Stimulated activated CD8-positive, alpha-beta memory T cell treated with anti-CD3 and anti-CD28 coated beads, Interleukin-4, amount 100 ng/mL, for 4 hours (primary cell): Measurements from ENCODE around the gene HOXA9.

ENCODE experiments used
- DNase-seq, 2 donors: peaks; one replicate each; pipeline ENCODE4 v3.0.0-alpha.2; 2020; ENCODE audit warnings: low read depth in 2 of 2, low spot score in 1 of 2

The HOXA9 gene

DNA sequence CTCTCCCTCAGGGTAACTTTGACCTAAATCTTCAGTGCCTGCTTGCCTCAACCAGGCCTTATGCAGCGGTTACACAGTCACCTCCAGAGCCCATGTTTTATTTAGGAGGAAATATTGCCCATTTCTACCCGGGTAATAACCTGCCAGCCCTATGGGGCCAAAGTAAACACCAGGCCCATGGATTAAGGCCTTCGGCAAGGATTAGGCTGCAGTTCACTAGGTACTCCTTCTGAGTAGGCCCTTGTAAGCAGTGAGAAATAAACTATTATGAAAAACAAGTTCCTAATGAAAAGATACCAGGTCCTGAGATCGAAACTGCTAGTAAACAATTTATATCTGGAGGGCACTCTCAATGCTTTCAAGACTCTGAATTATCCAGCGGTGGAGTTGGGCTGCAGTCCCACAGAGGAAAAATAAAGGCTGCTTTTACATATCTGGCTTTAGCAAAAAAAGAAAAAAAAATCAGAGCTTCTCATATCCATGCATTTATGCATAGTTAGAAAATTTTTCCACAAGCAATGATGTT lies 12.5 kb upstream of the HOXA9 start:
- no peak for DNase-seq

DNA sequence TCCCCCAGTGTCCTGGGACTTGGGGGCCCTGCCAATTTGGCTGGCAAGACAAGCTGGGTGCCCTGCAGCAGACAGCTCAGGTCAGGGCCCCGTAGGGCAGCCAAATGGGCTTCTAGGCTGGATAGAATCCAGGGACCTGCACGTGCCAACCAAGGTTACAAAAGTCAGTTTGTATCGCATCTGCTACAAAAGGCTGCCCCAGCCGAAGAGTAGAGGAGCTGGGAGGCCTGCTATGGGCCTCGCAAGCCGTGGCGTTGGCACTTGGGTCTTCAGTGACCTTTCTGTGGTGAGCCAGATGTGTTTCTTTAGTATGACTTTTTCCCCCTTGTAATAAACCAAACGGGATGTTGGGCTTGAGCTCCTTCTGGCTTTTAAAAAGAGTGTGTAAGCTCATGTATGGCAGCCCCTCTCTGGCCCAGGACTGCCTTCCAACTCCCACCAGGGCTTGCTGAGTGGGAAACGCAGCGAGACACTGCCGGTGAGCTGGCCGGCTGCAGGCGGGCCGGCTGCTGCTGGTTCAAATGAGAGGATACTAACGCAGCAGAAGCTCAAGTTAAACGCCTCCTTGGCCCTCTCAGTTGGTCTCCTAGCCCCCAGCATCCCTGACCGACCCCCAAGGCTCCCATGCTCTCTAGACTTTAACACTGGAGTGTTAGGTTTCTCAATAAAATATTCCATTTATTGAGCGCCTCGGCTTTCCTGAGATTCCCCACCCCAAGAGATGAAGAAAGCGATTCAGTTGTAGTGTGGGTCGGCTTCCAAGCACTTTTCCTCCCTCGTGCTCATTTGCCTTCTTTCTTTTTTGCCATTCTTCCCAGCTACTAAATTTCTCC lies 11.8 kb upstream of the HOXA9 start:
- no peak for DNase-seq

DNA sequence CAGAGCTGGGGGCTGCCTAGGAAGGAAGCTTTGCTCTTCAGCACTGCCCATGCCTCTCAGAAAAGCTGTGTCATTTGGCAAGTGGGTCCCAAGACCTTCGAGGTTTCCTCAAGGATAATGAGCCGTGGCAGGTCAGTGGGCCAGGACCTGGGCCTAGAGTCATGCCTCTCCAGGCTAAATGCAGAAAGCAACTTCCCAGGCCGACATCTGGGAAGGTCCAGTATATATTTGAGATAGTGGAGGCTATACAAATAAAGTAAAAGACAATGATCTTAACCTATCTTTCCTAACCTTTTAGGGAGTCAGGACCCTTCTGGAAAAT lies 11.1 kb upstream of the HOXA9 start:
- no peak for DNase-seq

DNA sequence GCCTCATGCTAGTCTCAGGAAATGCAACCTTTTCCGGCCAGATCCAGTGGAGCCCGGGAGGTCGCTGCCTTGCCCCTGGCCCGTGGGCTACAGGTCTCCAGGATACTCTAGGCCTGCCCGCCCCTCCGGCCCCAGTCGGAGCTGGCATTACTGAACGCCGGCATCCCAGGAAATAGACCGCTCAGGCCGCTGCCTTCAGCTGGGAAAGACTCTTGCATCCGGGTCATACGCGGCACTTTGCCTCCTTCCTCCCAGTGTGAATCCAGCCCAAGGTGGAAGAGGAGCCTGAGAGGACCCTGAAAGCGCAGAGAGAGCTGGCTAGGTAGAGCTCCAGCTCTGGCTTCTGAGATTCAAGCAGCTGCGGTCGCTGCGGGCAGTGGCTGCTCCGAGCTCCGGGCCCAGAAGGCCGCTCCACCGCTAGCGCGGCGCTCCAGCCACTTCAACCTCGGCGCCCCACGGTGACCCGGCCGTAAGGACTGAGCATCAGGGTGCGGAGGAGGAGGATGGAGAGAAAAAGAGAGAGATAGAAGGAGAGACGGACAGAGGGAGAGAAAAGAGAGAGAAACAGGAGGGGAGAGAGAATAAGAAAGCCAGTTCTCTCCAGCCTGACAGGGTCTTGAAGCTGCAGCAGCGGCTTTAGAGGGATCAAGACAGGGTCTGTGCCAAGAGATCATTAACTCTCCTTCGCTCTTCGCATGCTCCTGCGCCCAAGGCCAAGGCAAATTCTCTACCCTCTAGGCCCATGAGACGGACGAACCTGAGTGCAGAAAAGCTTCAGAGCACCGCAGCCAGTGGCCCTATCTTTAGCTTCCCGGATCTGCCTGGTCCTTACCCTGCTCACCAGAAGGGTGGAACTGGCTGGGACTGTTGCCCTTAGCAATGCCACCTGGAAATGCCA lies 10.5 kb upstream of the HOXA9 start:
- DNase-seq, result no peak

DNA sequence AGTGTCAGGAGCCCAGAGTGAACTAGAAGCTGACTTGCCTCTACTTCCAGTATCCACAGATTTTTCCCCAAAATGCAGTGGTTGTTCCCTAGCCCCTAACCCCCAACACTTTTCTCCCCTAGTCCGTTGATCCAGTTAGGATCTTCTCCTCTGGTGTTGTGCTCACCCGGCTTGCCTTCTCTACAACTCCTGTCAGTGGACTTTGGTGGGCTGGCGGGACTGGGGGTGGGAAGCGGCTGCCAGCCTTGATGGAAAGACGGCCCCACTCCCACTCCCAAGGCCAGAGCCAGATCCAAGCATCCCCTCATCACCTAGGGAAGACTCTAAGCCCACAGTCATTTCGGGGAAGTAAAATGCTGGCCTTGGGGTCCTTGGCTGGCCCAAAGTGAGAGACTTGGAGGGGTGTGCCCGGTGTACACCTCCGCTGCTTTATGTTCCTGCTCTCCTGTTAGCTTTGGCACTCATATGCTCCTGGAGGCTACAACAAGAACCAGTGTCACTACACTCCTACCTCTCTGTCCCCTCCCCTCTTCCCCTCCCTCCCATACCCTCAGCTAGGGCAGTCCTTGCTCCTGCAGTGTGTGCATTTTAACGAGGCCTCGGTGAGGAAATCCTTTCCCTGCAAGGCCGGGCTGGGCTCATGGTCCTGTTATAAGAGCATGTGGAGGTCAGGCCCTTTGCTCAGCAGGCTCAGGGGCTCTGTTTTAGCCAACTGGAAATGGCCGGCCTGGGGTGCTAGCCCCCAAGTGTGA lies 9.7 kb upstream of the HOXA9 start:
- DNase-seq, result no peak

DNA sequence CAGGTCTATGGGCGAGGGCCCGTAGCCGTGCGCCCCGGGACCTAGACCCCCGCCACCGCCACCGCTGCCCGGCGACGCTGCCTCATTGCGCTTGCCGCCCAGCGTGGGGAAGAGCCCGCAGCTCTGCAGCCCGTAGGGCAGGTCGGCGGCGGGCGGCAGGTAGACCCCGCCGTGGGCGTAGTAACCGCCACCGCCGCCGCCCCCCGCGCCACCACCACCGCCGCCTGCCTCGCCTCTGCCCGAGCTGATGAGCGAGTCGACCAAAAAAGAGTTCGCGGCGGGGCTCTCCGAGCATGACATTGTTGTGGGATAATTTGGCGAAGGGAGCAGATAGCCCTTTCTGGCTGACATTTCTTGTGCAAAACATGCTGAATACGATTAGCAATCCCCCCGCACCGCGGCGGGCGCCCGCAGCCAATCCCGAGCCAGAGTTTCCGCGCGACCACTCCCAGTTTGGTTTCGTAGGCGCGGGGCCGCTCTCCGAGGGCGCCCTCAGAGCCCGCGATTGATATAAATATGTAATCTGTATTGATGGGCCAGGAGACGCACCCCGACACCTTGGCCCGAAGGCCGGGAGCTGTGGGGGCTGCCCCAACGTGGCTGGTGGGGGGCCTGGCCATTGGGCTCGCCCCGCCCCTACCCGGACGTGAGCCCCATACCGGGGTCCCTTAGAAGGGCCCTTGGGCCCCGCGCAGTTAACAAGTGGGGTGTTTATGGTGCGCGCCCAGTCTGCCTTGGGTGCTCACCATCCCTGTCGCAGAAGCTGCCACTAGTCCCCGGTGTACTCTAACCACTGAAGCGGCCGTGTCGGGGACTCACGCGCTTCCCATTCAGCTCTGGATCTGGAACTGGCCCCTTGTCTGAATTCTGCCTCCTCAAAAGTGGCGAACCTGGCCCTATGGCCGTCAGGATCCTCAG lies 8.9 kb upstream of the HOXA9 start, which contains the start of gene HOXA10:
Gene HOXA10 (minus strand): TSS at position 365 of the 918 bp plus-strand sequence. CDS start 14 bp downstream, at position 351.
- DNase-seq, result no peak

DNA sequence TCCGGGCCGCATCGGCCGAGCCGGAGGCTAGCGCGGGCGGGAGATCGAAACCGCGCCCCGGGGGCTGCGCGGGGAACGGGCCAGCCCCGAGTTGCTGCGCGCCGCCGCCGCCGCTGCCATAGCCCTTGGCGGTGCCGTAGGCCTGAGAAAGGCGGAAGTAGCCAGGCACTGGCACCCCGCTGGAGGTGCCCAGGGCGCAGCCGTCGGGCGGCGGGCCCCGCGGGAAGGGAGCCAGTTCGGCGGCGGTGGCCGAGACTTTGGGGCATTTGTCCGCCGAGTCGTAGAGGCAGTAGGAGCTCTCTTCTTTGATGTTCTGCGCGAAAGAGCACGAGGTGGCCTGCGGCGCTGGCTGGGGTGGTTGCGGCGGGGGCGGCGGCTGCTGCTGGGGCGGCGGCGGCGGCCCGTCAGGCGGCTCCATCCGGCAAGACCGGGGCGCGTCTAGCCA lies 8.2 kb upstream of the HOXA9 start:
- no peak for DNase-seq

DNA sequence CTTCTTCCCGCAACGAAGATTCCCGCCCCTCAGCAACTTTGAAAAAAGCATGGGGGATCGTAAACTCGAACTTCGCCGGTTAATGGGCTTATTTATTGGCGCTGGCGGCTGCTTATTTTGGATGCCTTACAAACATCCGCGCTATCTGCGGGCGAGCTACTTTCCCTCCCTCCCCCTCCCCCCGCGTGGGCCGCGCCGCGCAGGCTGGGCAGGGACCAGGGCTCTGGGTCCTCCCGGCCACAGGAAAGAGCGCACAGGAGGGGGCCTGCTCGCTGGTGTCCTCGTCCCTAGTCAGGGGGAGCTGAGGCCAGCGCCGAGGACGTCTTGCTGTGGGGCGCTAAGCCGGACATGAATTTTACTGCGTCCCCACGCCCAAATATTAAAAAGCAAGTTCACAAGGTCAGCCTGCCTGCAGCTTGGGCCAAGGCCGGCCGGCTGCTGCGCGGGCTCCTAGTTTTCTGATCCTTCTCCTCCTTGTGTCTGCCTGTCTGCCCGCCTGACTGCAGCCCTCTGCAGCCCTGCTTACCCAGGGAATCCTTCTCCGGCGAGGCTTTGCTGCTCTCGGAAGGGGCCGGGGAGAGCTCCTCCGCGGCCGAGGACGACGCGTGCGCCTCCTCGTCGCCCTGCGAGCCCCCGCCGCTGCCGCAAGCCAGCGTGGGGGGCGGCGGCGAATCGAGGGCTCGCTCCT lies 7.6 kb upstream of the HOXA9 start:
- DNase-seq, result no peak

DNA sequence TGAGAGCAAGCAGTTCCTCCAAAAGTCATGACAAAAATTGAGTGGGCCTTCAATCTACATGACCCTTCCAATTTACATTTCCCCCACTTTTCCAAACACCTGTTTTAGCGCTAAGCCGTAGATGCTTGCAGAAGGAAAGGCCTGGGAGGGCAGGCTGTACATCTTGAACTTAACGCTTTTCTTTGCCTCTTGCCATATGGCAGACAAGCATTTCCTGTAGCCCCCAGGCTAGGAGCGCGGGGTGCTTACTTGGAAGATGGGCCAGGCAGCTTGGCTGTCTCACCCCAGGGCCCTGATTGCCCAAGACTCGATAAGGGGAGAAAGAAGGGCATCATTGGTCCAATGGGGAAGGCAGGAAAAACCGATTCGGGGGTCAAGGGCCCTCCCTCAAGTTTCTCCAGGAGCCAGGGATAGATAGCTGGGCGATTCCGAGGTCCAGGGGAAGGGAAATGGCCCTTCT lies 7.0 kb upstream of the HOXA9 start:
- no peak for DNase-seq

DNA sequence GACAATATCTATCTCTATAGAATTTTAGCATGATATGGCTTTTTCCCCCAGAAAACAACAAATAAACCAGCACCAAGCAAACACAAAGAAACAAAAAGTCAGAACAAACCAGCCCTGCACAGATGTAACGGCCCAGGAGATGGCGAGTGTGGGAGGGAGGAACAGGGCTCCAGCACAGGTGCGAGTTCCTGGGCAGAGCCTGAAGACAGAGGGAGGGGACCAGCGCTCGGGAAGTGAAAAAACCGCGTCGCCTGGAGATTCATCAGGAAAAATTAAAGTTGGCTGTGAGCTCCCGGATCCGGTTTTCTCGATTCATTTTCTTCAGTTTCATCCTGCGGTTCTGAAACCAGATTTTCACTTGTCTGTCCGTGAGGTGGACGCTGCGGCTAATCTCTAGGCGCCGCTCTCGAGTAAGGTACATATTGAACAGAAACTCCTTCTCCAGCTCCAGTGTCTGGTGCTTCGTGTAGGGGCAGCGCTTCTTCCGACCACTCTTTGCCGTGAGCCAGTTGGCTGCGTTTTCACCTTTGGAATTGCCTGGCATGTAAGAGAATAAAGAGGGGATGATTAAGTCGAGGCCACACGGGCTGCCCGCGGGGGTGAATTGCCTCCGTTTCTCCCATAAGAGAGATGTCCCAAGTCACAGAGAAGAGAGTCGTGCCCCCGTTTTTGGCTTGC lies 6.4 kb upstream of the HOXA9 start:
- DNase-seq, result no peak

DNA sequence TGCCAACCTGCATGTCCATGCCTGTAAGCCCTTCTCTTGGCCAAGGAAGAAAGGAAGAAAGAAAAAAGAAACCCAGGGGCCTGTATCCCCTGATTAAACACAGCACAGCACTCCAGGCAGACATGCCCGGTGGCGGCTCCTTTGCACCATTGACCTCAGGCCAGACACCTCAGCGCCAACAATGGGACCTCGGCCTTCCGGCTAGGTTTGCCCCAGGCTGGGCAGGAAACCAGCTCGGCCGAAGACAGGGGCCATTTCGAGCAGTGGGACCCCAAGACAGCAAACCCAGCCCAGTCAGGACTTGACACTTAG lies 5.9 kb upstream of the HOXA9 start:
- DNase-seq, result no peak

DNA sequence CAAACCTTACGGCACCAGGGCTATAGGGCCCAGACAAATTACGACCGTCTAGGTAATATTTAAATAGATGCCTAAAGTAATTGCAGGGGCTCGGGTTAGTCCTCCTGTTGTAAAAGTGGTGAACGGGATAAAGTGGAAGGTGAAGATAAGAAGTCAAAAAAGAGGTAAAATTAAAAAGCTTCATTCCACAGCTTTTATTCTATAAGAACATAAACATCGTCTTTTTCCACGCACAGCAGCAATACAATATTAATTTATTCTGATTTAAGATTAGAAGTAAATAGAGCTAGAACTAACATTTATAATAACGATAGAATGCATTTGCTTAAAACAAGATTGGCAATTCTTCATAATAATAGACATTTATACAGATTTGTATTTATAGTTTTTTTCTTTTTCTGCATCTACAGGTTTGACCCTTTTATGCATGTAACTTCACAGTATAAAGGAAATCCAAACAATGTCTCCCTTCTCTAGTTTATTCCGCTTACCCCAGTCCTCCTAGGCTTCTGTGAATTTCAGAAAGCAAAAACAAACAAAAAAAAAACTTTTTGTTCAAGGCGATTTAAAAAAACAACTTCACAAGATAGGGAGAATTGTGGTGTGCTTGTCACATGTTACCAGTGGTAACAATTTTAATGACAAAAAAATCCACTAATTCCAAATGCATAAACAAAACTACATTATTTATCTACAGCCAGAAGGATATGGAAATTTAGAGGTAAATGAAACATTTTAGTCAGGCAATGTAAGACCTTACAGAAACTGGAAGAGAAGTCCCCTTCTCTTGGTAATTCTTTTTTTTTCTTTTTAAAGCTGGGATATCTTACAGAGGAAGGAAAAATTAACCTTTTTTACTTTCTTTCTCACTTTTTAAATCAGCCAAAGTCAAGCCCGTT lies 5.3 kb upstream of the HOXA9 start:
- DNase-seq, result no peak

DNA sequence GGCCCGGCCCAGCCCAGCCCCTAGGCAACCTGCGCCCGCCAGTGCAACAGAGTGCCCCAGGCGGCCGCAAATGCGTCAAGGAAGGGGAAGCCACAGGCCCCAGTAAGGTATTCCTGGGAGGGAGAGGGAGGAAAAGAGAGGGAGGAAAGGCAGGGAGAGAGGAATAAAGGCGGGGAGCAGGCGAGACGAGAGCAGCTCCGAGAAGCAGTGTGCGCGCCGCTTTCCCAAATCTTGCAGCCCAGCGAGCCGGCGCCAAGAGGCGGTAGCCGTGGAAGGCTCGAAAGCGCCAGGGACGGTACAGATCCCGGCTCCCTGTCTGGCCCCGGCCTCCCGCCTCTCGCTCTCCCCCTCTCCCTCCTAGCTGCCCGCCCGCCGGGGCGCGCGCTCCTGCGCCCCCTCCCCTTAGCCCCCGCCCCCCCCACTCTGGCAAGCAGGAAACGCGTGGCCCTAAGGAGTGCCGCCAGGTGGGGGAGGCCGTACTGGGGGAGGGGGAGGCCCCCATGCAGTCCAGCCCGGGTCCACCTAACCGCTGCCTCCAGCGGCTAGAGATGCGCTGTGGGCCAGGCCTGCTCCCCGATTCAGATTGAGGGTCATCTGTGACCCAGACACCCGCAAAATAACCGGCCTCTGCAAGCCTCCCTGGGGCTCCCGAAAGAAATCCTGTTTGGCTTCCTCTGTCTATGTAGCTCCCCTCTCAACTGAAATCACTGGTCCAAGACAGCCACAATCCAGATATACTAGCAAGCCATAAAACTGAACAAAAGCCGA lies 4.5 kb upstream of the HOXA9 start:
- DNase-seq, result no peak

DNA sequence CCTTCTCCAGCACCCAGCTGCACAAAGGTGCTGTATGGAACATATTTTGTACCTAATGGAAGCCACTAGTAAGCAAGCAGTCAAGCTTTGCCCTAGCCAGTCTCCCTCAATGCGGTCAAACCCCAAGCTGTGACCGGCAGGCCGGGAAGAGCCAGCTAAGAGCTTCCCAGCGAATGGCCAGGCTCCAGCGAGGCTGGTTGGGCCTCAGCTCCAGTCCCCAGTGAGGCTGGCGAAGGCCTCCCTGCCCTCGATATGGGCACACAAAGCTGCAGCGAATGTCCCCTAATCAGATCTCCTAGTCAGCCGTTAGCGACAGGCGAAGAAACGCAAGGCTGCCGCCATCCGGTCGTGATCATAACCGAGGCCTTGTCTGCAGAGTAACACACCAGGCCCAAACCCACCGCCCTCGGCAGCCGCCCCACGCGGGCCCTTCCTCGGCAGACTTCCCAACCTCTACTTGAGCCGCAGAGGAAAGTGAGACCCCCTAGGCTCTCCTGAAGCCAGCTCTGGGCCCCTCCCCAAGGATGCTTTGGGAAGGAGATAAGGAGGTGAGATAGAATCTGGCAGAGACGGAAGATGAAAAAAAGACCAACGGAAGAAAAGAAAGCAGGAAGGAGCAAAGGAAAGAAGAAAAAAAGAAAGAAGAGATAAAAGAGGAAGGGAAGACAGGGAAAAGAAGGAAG lies 3.1 kb upstream of the HOXA9 start:
- no peak for DNase-seq

DNA sequence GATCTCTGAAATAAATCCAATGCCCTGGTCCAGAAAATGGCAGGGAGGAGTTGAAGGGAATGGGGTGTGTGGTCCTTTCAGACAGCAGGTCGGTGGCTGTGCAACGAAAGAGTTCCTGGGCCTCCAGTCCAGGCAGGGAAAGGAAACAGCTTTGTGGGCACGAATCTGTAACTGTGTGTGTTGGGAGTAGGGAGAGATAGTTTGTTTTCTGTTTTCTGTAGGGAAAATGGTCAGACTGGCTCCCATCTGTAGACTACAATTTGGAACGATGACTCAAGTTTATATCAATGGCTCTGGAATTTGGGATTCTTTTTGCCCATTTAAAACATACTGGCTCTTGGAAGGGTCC lies 2.6 kb upstream of the HOXA9 start:
- no peak for DNase-seq

DNA sequence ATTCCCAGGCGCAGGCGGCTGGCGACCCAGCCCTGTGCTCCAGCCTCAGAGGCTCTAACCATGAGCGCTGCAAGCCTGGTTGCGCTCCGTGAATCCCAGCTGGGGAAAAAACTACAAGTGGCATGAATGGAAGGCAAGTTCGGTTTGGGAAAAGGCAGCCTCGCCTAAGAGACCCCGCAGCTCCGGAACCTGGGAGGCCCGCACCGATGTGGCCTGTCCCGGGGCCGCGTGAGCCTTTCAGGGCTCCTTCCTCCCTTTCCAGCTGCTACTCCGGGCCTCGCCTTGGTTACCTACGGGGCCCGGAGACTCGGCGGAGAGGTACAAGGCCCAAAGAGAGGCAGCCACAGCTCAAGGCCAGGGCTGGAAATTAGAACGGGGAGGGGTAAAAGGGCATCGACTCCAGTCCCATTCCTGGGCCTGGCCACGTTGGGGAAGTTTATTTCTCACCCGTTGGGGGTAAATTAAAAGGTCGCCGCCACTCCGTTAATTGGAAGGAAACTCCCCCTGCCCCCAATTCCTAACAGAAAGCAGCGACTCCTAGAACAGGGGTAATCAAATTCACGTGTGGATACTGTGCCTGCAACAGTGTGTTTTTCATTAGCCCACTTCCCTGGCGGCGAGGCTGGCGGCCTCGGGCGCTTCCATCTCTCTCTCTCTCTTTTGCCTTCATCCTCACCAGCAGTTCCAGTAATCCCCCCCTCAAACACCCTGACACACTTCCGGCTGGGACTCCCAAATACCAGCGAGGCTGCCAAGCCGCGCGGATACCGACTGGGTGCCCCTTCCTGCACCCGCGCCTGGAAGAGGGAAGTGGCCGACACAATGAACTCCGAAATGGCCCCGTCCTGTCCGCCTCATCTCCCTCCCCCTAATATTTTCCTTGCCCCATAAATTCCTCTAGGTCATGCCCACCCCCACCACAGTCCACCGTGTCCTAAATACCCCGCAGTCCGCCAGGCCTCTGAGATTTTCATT lies 1.5 kb upstream of the HOXA9 start:
- no peak for DNase-seq
